A549 (cell line): Measurements from ENCODE around the gene APOBEC3A.

Source experiments
- CEBPB ChIP-seq, 2 experiments: fragments of >200 bp in 1 of 2; sonication (Bioruptor Twin) in 1 of 2; formaldehyde crosslinking in 1 of 2; IDR thresholded peaks; 2 replicates each; pipeline ENCODE4 v1.6.1; 2012 to 2016
- POLR2A ChIP-seq: IDR thresholded peaks from 2 replicates; pipeline ENCODE4 v1.6.1; 2012; ENCODE audit warnings: mild to moderate bottlenecking, low read length
- TF ChIP-seq, protein P1 (sequence below): fragments of >200 bp; sonication (Bioruptor Twin); formaldehyde crosslinking; IDR thresholded peaks from 3 replicates; pipeline ENCODE4 v1.5.1; 2016

- TF ChIP-seq, protein P1, sequence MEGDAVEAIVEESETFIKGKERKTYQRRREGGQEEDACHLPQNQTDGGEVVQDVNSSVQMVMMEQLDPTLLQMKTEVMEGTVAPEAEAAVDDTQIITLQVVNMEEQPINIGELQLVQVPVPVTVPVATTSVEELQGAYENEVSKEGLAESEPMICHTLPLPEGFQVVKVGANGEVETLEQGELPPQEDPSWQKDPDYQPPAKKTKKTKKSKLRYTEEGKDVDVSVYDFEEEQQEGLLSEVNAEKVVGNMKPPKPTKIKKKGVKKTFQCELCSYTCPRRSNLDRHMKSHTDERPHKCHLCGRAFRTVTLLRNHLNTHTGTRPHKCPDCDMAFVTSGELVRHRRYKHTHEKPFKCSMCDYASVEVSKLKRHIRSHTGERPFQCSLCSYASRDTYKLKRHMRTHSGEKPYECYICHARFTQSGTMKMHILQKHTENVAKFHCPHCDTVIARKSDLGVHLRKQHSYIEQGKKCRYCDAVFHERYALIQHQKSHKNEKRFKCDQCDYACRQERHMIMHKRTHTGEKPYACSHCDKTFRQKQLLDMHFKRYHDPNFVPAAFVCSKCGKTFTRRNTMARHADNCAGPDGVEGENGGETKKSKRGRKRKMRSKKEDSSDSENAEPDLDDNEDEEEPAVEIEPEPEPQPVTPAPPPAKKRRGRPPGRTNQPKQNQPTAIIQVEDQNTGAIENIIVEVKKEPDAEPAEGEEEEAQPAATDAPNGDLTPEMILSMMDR, result no peak
- TF ChIP-seq CEBPB (IDR thresholded peaks at IDR 0.05), result no peak
- TF ChIP-seq POLR2A, result no peak
Observed at GRCh38 chr22:38981992-38982927, 24.9 kb downstream of the APOBEC3A start, which contains the start of gene APOBEC3B.
